Gastroesophageal sphincter (tissue), 3 donors: Measurements from ENCODE around the gene CYP4F11.

Experiments
- CTCF ChIP-seq, 4 experiments: fragments of 200-600 bp in 2 of 4; fragments of 450-650 bp in 2 of 4; sonication (generic) in 1 of 4; IDR thresholded peaks; one replicate each; pipeline ENCODE4 v1.5.1; 2017 to 2019; ENCODE audit warnings: antibody characterized with exemption in 4 of 4, mild to moderate bottlenecking in 2 of 4, moderate library complexity in 2 of 4
- EP300 ChIP-seq: sonication (generic); formaldehyde crosslinking; IDR thresholded peaks from one replicate; pipeline ENCODE4 v1.6.1; 2017; ENCODE audit warnings: antibody characterized with exemption, mild to moderate bottlenecking
- POLR2A ChIP-seq, 2 donors: fragments of 450-650 bp; IDR thresholded peaks; one replicate each; pipeline ENCODE4 v1.6.1; 2017; ENCODE audit warnings: antibody characterized with exemption in 2 of 2, mild to moderate bottlenecking in 2 of 2, moderate library complexity in 1 of 2
- POLR2AphosphoS5 ChIP-seq: sonication (generic); formaldehyde crosslinking; IDR thresholded peaks from one replicate; pipeline ENCODE4 v1.6.1; 2017; ENCODE audit warnings: antibody characterized with exemption

GRCh38 chr19:15926484-15926883 lies 7.8 kb downstream of the CYP4F11 start:
- no peak for TF ChIP-seq CTCF (IDR thresholded peaks at IDR 0.05)
- no peak for TF ChIP-seq POLR2A (IDR thresholded peaks at IDR 0.05)
- TF ChIP-seq POLR2AphosphoS5 = no peak
- TF ChIP-seq EP300 = no peak
